GM12892 (cell line): ENCODE results near the gene MAPK7.

Experiments used
- POLR2A ChIP-seq: IDR thresholded peaks from 2 replicates; pipeline ENCODE4 v1.6.1; 2011; ENCODE audit warnings: low read depth, low read length, control low read depth
- TAF1 ChIP-seq: IDR thresholded peaks from 2 replicates; pipeline ENCODE4 v1.6.1; 2011; ENCODE audit warnings: low read depth, mild to moderate bottlenecking, control low read depth, low read length, borderline replicate concordance

GRCh38 chr17:19330271-19330670, 48.0 kb upstream of the MAPK7 start:
- TF ChIP-seq POLR2A = no peak
- TF ChIP-seq TAF1 = no peak
